Duodenal mucosa (tissue), 2 donors: Measurements from ENCODE around the gene PCCA.
"Not testable (repeated sequence)": the region's sequence is repeated elsewhere in the genome, so short reads cannot be mapped to it uniquely, and the experiment has no call there.

Source experiments
- H3K27ac ChIP-seq: one replicate; pipeline ENCODE4 v1.7.0; 2013; ENCODE audit warnings: low read depth, low read length
- H3K27me3 ChIP-seq, 2 donors: one replicate each; pipeline ENCODE4 v1.7.0; 2013; ENCODE audit warnings: low read length in 2 of 2, control low read depth in 1 of 2; ENCODE audit not compliant: insufficient read depth in 2 of 2, control insufficient read depth in 1 of 2
- H3K36me3 ChIP-seq, 2 donors: one replicate each; pipeline ENCODE4 v1.7.0; 2013; ENCODE audit warnings: low read length in 2 of 2, control low read depth in 1 of 2; ENCODE audit not compliant: insufficient read depth in 2 of 2, control insufficient read depth in 1 of 2
- H3K4me1 ChIP-seq, 2 donors: one replicate each; pipeline ENCODE4 v1.7.0; 2013; ENCODE audit warnings: low read length in 2 of 2, control low read depth in 1 of 2; ENCODE audit not compliant: insufficient read depth in 2 of 2, control insufficient read depth in 1 of 2
- H3K4me3 ChIP-seq, 2 donors: one replicate each; pipeline ENCODE4 v1.7.0; 2013; ENCODE audit warnings: low read length in 2 of 2, low read depth in 1 of 2
- H3K9ac ChIP-seq, 2 donors: one replicate each; pipeline ENCODE4 v1.7.0; 2013; ENCODE audit warnings: low read length in 2 of 2, low read depth in 1 of 2
- H3K9me3 ChIP-seq, 2 donors: one replicate each; pipeline ENCODE4 v1.7.0; 2013; ENCODE audit warnings: low read length in 2 of 2, control low read depth in 1 of 2; ENCODE audit not compliant: control insufficient read depth in 1 of 2

Gene PCCA

GRCh38 chr13:100561158-100561499, 472.2 kb downstream of the PCCA start:
- Histone ChIP-seq H3K36me3 (no peaks in the 10 kb centered on the region), H3K27ac (no peak overlapping the region), H3K9me3 (peaks cover 0 to 7% of the 10 kb centered on the region in 2 donors), H3K4me3 (no peak overlapping the region), H3K4me1 (peaks cover 7 to 8% of the 10 kb centered on the region in 2 donors), H3K27me3 (no peaks in the 10 kb centered on the region), H3K9ac (no peak overlapping the region)

GRCh38 chr13:100561599-100562204, 472.8 kb downstream of the PCCA start:
- peaks cover 7 to 8% of the 10 kb centered on the region in 2 donors for H3K4me1 ChIP-seq
- H3K27me3 ChIP-seq = no peaks in the 10 kb centered on the region
- H3K9me3 ChIP-seq = peaks cover 0 to 7% of the 10 kb centered on the region in 2 donors
- no peak overlapping the region for H3K4me3 ChIP-seq
- no peak overlapping the region for H3K9ac ChIP-seq
- no peaks in the 10 kb centered on the region for H3K36me3 ChIP-seq
- no peak overlapping the region for H3K27ac ChIP-seq

- Histone ChIP-seq H3K9ac (no peak overlapping the region), H3K27ac (no peak overlapping the region), H3K9me3 (peaks cover 0 to 7% of the 10 kb centered on the region in 2 donors), H3K4me1 (peaks cover 7 to 8% of the 10 kb centered on the region in 2 donors), H3K27me3 (no peaks in the 10 kb centered on the region), H3K4me3 (no peak overlapping the region), H3K36me3 (no peaks in the 10 kb centered on the region)
These were observed 474.9 kb downstream of the PCCA start for GRCh38 chr13:100563779-100564178.

GRCh38 chr13:100564444-100565223, 475.7 kb downstream of the PCCA start:
- peaks cover 0 to 7% of the 10 kb centered on the region in 2 donors for H3K9me3 ChIP-seq
- H3K9ac ChIP-seq = no peak overlapping the region
- no peak overlapping the region for H3K27ac ChIP-seq
- no peak overlapping the region for H3K4me3 ChIP-seq
- no peaks in the 10 kb centered on the region for H3K27me3 ChIP-seq
- peaks cover 7 to 8% of the 10 kb centered on the region in 2 donors for H3K4me1 ChIP-seq
- H3K36me3 ChIP-seq = no peaks in the 10 kb centered on the region

- H3K27me3 ChIP-seq = no peaks in the 10 kb centered on the region
- H3K9ac ChIP-seq = no peak overlapping the region
- H3K4me3 ChIP-seq = no peak overlapping the region
- H3K9me3 ChIP-seq = peaks cover 0 to 7% of the 10 kb centered on the region in 2 donors
- H3K36me3 ChIP-seq = no peaks in the 10 kb centered on the region
- H3K27ac ChIP-seq = no peak overlapping the region
- H3K4me1 ChIP-seq = peaks cover 7 to 8% of the 10 kb centered on the region in 2 donors
These were observed 476.4 kb downstream of the PCCA start for GRCh38 chr13:100565286-100565685.

GRCh38 chr13:100566543-100566942, 477.6 kb downstream of the PCCA start:
- Histone ChIP-seq H3K36me3 (no peaks in the 10 kb centered on the region), H3K27me3 (no peaks in the 10 kb centered on the region), H3K9me3 (peaks cover 0 to 7% of the 10 kb centered on the region in 2 donors), H3K9ac (no peak overlapping the region), H3K4me3 (no peak overlapping the region), H3K27ac (no peak overlapping the region), H3K4me1 (peaks cover 7 to 8% of the 10 kb centered on the region in 2 donors)

- Histone ChIP-seq H3K9me3 (no peaks in the 10 kb centered on the region), H3K9ac (no peak overlapping the region), H3K27me3 (no peaks in the 10 kb centered on the region), H3K36me3 (no peaks in the 10 kb centered on the region), H3K27ac (no peak overlapping the region), H3K4me1 (no peaks in the 10 kb centered on the region), H3K4me3 (no peak overlapping the region)
These were observed 484.2 kb downstream of the PCCA start for GRCh38 chr13:100573121-100573520.

- H3K4me1 ChIP-seq, H3K9me3 ChIP-seq, H3K27ac ChIP-seq, H3K36me3 ChIP-seq, H3K27me3 ChIP-seq, H3K4me3 ChIP-seq, H3K9ac ChIP-seq: not testable (repeated sequence)
These were observed 488.3 kb downstream of the PCCA start for GRCh38 chr13:100577239-100577638.
